22Rv1 (cell line): ENCODE results near the gene TIMELESS.

ENCODE experiments used
- ZFX ChIP-seq: fragments of 450-650 bp; IDR thresholded peaks from 2 replicates; pipeline ENCODE4 v1.6.1; 2017; ENCODE audit warnings: antibody characterized with exemption, borderline replicate concordance
- TF ChIP-seq, protein P1 (sequence below): fragments of 450-650 bp; IDR thresholded peaks from 2 replicates; pipeline ENCODE4 v1.5.1; 2017; ENCODE audit warnings: mild to moderate bottlenecking

DNA sequence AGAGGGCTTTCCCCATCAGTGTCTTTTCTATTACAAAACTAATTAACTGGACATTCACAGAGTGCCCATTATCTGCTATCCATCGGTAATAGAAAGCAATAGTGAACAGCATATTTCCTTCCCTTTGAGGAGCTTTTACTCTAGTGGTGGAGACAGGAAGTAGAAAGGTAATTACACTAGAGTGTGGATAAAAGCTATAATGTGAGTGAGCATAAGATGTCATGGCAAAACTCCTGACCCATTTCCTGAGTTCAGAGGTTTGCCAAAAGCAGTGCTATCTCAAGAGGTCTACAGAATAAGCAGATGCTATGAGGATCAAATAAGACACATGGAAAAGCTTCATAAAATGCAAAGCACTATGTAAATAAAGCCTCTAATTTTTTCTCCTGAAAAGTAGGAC, 24.0 kb downstream of the TIMELESS start:
- TF ChIP-seq, protein P1, sequence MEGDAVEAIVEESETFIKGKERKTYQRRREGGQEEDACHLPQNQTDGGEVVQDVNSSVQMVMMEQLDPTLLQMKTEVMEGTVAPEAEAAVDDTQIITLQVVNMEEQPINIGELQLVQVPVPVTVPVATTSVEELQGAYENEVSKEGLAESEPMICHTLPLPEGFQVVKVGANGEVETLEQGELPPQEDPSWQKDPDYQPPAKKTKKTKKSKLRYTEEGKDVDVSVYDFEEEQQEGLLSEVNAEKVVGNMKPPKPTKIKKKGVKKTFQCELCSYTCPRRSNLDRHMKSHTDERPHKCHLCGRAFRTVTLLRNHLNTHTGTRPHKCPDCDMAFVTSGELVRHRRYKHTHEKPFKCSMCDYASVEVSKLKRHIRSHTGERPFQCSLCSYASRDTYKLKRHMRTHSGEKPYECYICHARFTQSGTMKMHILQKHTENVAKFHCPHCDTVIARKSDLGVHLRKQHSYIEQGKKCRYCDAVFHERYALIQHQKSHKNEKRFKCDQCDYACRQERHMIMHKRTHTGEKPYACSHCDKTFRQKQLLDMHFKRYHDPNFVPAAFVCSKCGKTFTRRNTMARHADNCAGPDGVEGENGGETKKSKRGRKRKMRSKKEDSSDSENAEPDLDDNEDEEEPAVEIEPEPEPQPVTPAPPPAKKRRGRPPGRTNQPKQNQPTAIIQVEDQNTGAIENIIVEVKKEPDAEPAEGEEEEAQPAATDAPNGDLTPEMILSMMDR = no peak
- no peak for TF ChIP-seq ZFX
